SK-N-SH treated with all-trans-retinoic acid at 6 μM for 48 hours (cell line): Measurements from ENCODE around the gene SLC41A3.

ENCODE experiments used
- ATAC-seq: fragments of 200-7000 bp; cut with Tn5 transposase; 3 replicates; pipeline ENCODE4 v1.9.1; 2020; ENCODE audit warnings: mild to moderate bottlenecking, moderate library complexity
- ARNTL ChIP-seq: fragments of 450-650 bp; formaldehyde crosslinking; IDR thresholded peaks from 2 replicates; pipeline ENCODE4 v1.5.0; 2020; ENCODE audit warnings: low read depth, mild to moderate bottlenecking, moderate library complexity, borderline replicate concordance
- CREB5 ChIP-seq: fragments of 250-450 bp; sonication (Bioruptor Pico); IDR thresholded peaks from 2 replicates; pipeline ENCODE4 v1.5.1; 2020; ENCODE audit warnings: low read depth, mild to moderate bottlenecking, moderate library complexity
- CSDC2 ChIP-seq: fragments of 250-450 bp; sonication (Bioruptor Pico); IDR thresholded peaks from 2 replicates; pipeline ENCODE4 v1.5.0; 2020; ENCODE audit warnings: mild to moderate bottlenecking, moderate library complexity
- CSRNP3 ChIP-seq: fragments of 250-450 bp; sonication (Bioruptor Pico); IDR thresholded peaks from 2 replicates; pipeline ENCODE4 v1.5.1; 2021; ENCODE audit warnings: mild to moderate bottlenecking, moderate library complexity
- ESRRG ChIP-seq: fragments of 250-450 bp; sonication (Bioruptor Pico); IDR thresholded peaks from 2 replicates; pipeline ENCODE4 v1.6.1; 2021; ENCODE audit warnings: mild to moderate bottlenecking
- GLIS3 ChIP-seq: fragments of 250-450 bp; sonication (Bioruptor Pico); IDR thresholded peaks from 2 replicates; pipeline ENCODE4 v1.5.0; 2020; ENCODE audit warnings: mild to moderate bottlenecking, moderate library complexity
- ISL1 ChIP-seq: fragments of 250-450 bp; sonication (Bioruptor Pico); IDR thresholded peaks from 2 replicates; pipeline ENCODE4 v2.1.2; 2022; ENCODE audit warnings: mild to moderate bottlenecking, moderate library complexity
- PATZ1 ChIP-seq: fragments of 250-450 bp; sonication (Bioruptor Pico); IDR thresholded peaks from 2 replicates; pipeline ENCODE4 v1.8.0; 2020; ENCODE audit warnings: mild to moderate bottlenecking, moderate library complexity, borderline replicate concordance
- POU6F1 ChIP-seq: fragments of 250-450 bp; sonication (Bioruptor Pico); IDR thresholded peaks from 2 replicates; pipeline ENCODE4 v1.8.0; 2021; ENCODE audit warnings: low read depth, mild to moderate bottlenecking, moderate library complexity, borderline replicate concordance
- PPARA ChIP-seq: fragments of 250-450 bp; sonication (Bioruptor Pico); IDR thresholded peaks from 2 replicates; pipeline ENCODE4 v1.5.0; 2020; ENCODE audit warnings: mild to moderate bottlenecking, borderline replicate concordance
- RARB ChIP-seq: fragments of 250-450 bp; sonication (Bioruptor Pico); IDR thresholded peaks from 2 replicates; pipeline ENCODE4 v1.8.0; 2021; ENCODE audit warnings: mild to moderate bottlenecking, moderate library complexity
- SNAI2 ChIP-seq: fragments of 250-450 bp; sonication (Bioruptor Pico); IDR thresholded peaks from 2 replicates; pipeline ENCODE4 v1.5.0; 2020; ENCODE audit warnings: mild to moderate bottlenecking, moderate library complexity
- TCF4 ChIP-seq: fragments of 250-450 bp; sonication (Bioruptor Pico); IDR thresholded peaks from 2 replicates; pipeline ENCODE4 v1.8.0; 2021; ENCODE audit warnings: mild to moderate bottlenecking, moderate library complexity, borderline replicate concordance
- TOX ChIP-seq: fragments of 250-450 bp; sonication (Bioruptor Pico); IDR thresholded peaks from 2 replicates; pipeline ENCODE4 v1.8.0; 2021; ENCODE audit warnings: mild to moderate bottlenecking, moderate library complexity, borderline replicate concordance
- ZFP3 ChIP-seq: fragments of 250-450 bp; sonication (Bioruptor Pico); IDR thresholded peaks from 2 replicates; pipeline ENCODE4 v1.5.0; 2020; ENCODE audit warnings: mild to moderate bottlenecking, moderate library complexity
- ZFP30 ChIP-seq: fragments of 450-650 bp; formaldehyde crosslinking; IDR thresholded peaks from 2 replicates; pipeline ENCODE4 v1.5.0; 2022; ENCODE audit warnings: mild to moderate bottlenecking, moderate library complexity
- ZNF70 ChIP-seq: fragments of 450-650 bp; formaldehyde crosslinking; IDR thresholded peaks from 2 replicates; pipeline ENCODE4 v1.5.0; 2020; ENCODE audit warnings: mild to moderate bottlenecking, moderate library complexity
- ZNF8 ChIP-seq: fragments of 450-650 bp; formaldehyde crosslinking; IDR thresholded peaks from 2 replicates; pipeline ENCODE4 v1.5.0; 2020; ENCODE audit warnings: mild to moderate bottlenecking, moderate library complexity

The SLC41A3 gene

GRCh38 chr3:126033051-126033745 lies 50.7 kb downstream of the SLC41A3 start:
- ATAC-seq, result no peak
- no peak for TF ChIP-seq ESRRG
- TF ChIP-seq SNAI2 (CRISPR knock-in tag), result no peak
- no peak for TF ChIP-seq RARB (CRISPR knock-in tag)
- TF ChIP-seq CSRNP3, result no peak
- no peak for TF ChIP-seq POU6F1
- TF ChIP-seq PATZ1 (CRISPR knock-in tag), result no peak
- TF ChIP-seq CSDC2 (CRISPR knock-in tag), result no peak
- no peak for TF ChIP-seq ISL1 (CRISPR knock-in tag)

GRCh38 chr3:126031981-126032471 lies 51.9 kb downstream of the SLC41A3 start:
- no peak for TF ChIP-seq TOX
- no peak for TF ChIP-seq ZNF8 (CRISPR knock-in tag)
- no peak for TF ChIP-seq CREB5
- TF ChIP-seq RARB (CRISPR knock-in tag), result no peak
- TF ChIP-seq POU6F1, result no peak
- TF ChIP-seq ISL1 (CRISPR knock-in tag), result no peak
- TF ChIP-seq ZFP30, result no peak
- no peak for ATAC-seq

GRCh38 chr3:126030455-126030854 lies 53.5 kb downstream of the SLC41A3 start:
- no peak for TF ChIP-seq CSRNP3
- TF ChIP-seq ZNF8 (CRISPR knock-in tag), result no peak
- TF ChIP-seq PPARA, result no peak
- TF ChIP-seq ZFP30, result no peak
- no peak for TF ChIP-seq ZFP3 (CRISPR knock-in tag)
- TF ChIP-seq SNAI2 (CRISPR knock-in tag), result no peak
- no peak for TF ChIP-seq TCF4 (CRISPR knock-in tag)
- no peak for TF ChIP-seq GLIS3 (CRISPR knock-in tag)
- TF ChIP-seq ZNF70 (CRISPR knock-in tag), result no peak
- TF ChIP-seq POU6F1, result no peak
- TF ChIP-seq ISL1 (CRISPR knock-in tag), result no peak
- no peak for TF ChIP-seq ARNTL (CRISPR knock-in tag)
- ATAC-seq, result no peak
